ENCODE results near the gene ITPKB. TPM values are rescaled to one million over a fixed set of nuclear protein-coding genes. Genes with fewer than 3 reads are reported as not detected.

ITPKB gene
- total RNA-seq, 1 donor from 2014 or later: 13.7 TPM

DNA sequence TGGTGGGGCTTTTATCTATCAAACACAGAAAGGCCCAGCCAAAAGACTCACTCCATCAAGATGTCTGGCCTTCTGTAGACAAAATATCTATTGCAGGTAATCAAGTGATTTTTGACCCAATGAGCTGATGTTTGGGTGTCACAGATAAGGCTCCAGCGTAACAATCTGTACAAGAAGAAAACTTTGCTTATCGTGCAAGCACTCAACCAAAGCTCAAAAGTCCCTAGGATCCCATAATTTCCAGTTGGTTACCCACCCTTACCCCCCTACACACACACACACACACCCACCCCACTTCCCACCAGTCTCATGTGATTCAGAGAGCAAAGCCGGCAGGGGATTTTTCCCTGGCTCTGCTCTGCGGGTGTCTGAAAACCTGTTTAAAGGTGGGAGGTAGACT lies 5.8 kb downstream of the ITPKB start:
- H3K27me3 Mint-ChIP-seq (ENCODE audit: low read depth): no peaks in the 10 kb centered on the region
- H3K4me1 Mint-ChIP-seq: peaks cover 32% of the 10 kb centered on the region
- no peak overlapping the region for H3K27ac Mint-ChIP-seq (ENCODE audit: unreplicated experiment)
- H3K9me3 Mint-ChIP-seq: no peaks in the 10 kb centered on the region
- DNase-seq (ENCODE audit: low read depth, low spot score): no peak
- TF ChIP-seq, protein P1, sequence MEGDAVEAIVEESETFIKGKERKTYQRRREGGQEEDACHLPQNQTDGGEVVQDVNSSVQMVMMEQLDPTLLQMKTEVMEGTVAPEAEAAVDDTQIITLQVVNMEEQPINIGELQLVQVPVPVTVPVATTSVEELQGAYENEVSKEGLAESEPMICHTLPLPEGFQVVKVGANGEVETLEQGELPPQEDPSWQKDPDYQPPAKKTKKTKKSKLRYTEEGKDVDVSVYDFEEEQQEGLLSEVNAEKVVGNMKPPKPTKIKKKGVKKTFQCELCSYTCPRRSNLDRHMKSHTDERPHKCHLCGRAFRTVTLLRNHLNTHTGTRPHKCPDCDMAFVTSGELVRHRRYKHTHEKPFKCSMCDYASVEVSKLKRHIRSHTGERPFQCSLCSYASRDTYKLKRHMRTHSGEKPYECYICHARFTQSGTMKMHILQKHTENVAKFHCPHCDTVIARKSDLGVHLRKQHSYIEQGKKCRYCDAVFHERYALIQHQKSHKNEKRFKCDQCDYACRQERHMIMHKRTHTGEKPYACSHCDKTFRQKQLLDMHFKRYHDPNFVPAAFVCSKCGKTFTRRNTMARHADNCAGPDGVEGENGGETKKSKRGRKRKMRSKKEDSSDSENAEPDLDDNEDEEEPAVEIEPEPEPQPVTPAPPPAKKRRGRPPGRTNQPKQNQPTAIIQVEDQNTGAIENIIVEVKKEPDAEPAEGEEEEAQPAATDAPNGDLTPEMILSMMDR (conservative IDR thresholded peaks at IDR 0.05): no peak
- no peak overlapping the region for H3K4me3 Mint-ChIP-seq
- peaks cover 4% of the 10 kb centered on the region for H3K36me3 Mint-ChIP-seq (ENCODE audit: low read depth)

- Mint-ChIP-seq H3K36me3 (ENCODE audit: low read depth) (peaks cover 4% of the 10 kb centered on the region), H3K27ac (ENCODE audit: unreplicated experiment) (no peak overlapping the region), H3K4me1 (peaks cover 32% of the 10 kb centered on the region), H3K9me3 (no peaks in the 10 kb centered on the region), H3K4me3 (peak overlapping the region; percentile 13), H3K27me3 (ENCODE audit: low read depth) (no peaks in the 10 kb centered on the region)
- TF ChIP-seq, protein P1 (conservative IDR thresholded peaks at IDR 0.05): no peak
- no peak for DNase-seq (ENCODE audit: low read depth, low spot score)
Observed at GRCh38 chr1:226732856-226733291, 6.2 kb downstream of the ITPKB start.

- H3K9me3 Mint-ChIP-seq: no peaks in the 10 kb centered on the region
- no peak overlapping the region for H3K27ac Mint-ChIP-seq (ENCODE audit: unreplicated experiment)
- no peak for DNase-seq (ENCODE audit: low read depth, low spot score)
- H3K27me3 Mint-ChIP-seq (ENCODE audit: low read depth): no peaks in the 10 kb centered on the region
- H3K36me3 Mint-ChIP-seq (ENCODE audit: low read depth): peaks cover 4% of the 10 kb centered on the region
- TF ChIP-seq, protein P1 (conservative IDR thresholded peaks at IDR 0.05): no peak
- H3K4me1 Mint-ChIP-seq: peaks cover 46% of the 10 kb centered on the region
- peak overlapping the region; percentile 48 for H3K4me3 Mint-ChIP-seq
Observed at GRCh38 chr1:226731257-226731893, 7.7 kb downstream of the ITPKB start.

GRCh38 chr1:226730836-226731235 lies 8.2 kb downstream of the ITPKB start:
- peaks cover 4% of the 10 kb centered on the region for H3K36me3 Mint-ChIP-seq (ENCODE audit: low read depth)
- no peak overlapping the region for H3K27ac Mint-ChIP-seq (ENCODE audit: unreplicated experiment)
- H3K4me3 Mint-ChIP-seq: no peak overlapping the region

DNA sequence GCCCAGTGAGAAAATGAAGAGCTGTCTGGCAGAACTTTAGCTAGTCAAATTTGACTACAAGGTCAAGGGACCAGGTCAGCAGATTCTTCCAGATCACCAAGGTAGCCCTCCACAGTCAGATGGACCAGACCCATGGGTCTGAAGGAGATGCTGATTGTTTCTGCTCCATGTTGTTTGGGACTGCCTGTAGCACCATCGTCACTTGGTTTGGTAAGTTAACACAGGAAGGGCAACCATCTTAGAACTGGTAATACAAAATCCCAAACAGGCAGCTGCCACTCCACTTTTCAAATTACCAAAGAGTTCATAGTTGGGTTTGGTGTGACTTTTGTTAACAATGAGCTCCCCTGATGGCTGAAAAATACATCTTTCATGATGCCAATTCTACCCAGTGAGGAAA lies 9.0 kb downstream of the ITPKB start:
- no peak for DNase-seq (ENCODE audit: low read depth, low spot score)

More at GRCh38 chr1:226730836-226731235, 8.2 kb downstream of the ITPKB start:
- TF ChIP-seq, protein P1 (conservative IDR thresholded peaks at IDR 0.05): no peak
- DNase-seq (ENCODE audit: low read depth, low spot score): no peak
- peaks cover 46% of the 10 kb centered on the region for H3K4me1 Mint-ChIP-seq
- no peaks in the 10 kb centered on the region for H3K9me3 Mint-ChIP-seq
- H3K27me3 Mint-ChIP-seq (ENCODE audit: low read depth): no peaks in the 10 kb centered on the region

More for the DNA sequence above, 9.0 kb downstream of the ITPKB start:
- peaks cover 4% of the 10 kb centered on the region for H3K36me3 Mint-ChIP-seq (ENCODE audit: low read depth)
- no peak overlapping the region for H3K27ac Mint-ChIP-seq (ENCODE audit: unreplicated experiment)
- H3K9me3 Mint-ChIP-seq: no peaks in the 10 kb centered on the region
- H3K4me3 Mint-ChIP-seq: no peak overlapping the region
- TF ChIP-seq, protein P1 (conservative IDR thresholded peaks at IDR 0.05): no peak
- peaks cover 47% of the 10 kb centered on the region for H3K4me1 Mint-ChIP-seq
- no peaks in the 10 kb centered on the region for H3K27me3 Mint-ChIP-seq (ENCODE audit: low read depth)
